OCI-LY1 (cell line): ENCODE measurements around the gene LINS1.

Source experiments
- H2AFZ ChIP-seq: fragments of 200-600 bp; sonication (generic), shearing (Covaris generic); 2 replicates; pipeline ENCODE4 v1.6.0; 2014; ENCODE audit warnings: antibody characterized with exemption, mild to moderate bottlenecking, low read length
- H3F3A ChIP-seq: fragments of 200-600 bp; sonication (generic), shearing (Covaris generic); 2 replicates; pipeline ENCODE4 v1.6.0; 2014; ENCODE audit warnings: mild to moderate bottlenecking, antibody characterized with exemption, low read length, moderate library complexity; ENCODE audit not compliant: insufficient read depth
- H3K27ac ChIP-seq: fragments of 200-600 bp; sonication (generic); 2 replicates; pipeline ENCODE4 v1.5.1; 2014; ENCODE audit warnings: low read length, mixed run types, mild to moderate bottlenecking, low read depth; ENCODE audit not compliant: poor library complexity, severe bottlenecking
- H3K27me3 ChIP-seq: fragments of 200-600 bp; sonication (generic); 2 replicates; pipeline ENCODE4 v1.6.0; 2014; ENCODE audit warnings: antibody characterized with exemption, mild to moderate bottlenecking, low read length, moderate library complexity; ENCODE audit not compliant: insufficient read depth
- H3K36me3 ChIP-seq: fragments of 200-600 bp; sonication (generic); 2 replicates; pipeline ENCODE4 v1.6.1; 2014; ENCODE audit warnings: mild to moderate bottlenecking, antibody characterized with exemption, low read length, moderate library complexity, mixed read lengths; ENCODE audit not compliant: insufficient read depth
- H3K4me1 ChIP-seq: fragments of 200-600 bp; sonication (generic); 2 replicates; pipeline ENCODE4 v1.5.1; 2014; ENCODE audit warnings: mild to moderate bottlenecking, low read length, moderate library complexity; ENCODE audit not compliant: insufficient read depth, severe bottlenecking
- H3K4me2 ChIP-seq: fragments of 200-600 bp; sonication (generic), shearing (Covaris generic); 2 replicates; pipeline ENCODE4 v1.6.1; 2014; ENCODE audit warnings: low read length
- H3K4me3 ChIP-seq: fragments of 200-600 bp; sonication (generic); 2 replicates; pipeline ENCODE4 v1.5.1; 2014; ENCODE audit warnings: low read length, low read depth, mild to moderate bottlenecking, mixed read lengths; ENCODE audit not compliant: poor library complexity, severe bottlenecking
- H3K79me2 ChIP-seq: fragments of 200-600 bp; shearing (Covaris generic); 2 replicates; pipeline ENCODE4 v1.6.1; 2016; ENCODE audit warnings: mixed run types, low read length, mixed read lengths; ENCODE audit not compliant: insufficient read depth
- H3K9ac ChIP-seq: fragments of 200-600 bp; sonication (generic), shearing (Covaris generic); 2 replicates; pipeline ENCODE4 v1.6.1; 2014; ENCODE audit warnings: mild to moderate bottlenecking, low read length, mixed read lengths
- H3K9me2 ChIP-seq: fragments of 200-600 bp; sonication (generic), shearing (Covaris generic); 2 replicates; pipeline ENCODE4 v1.6.1; 2014; ENCODE audit warnings: low read depth, mild to moderate bottlenecking, low read length, mixed read lengths
- H3K9me3 ChIP-seq: fragments of 200-600 bp; shearing (Covaris generic); 2 replicates; pipeline ENCODE4 v1.6.1; 2014; ENCODE audit warnings: low read length, mixed read lengths
- H4K20me1 ChIP-seq: fragments of 200-600 bp; sonication (generic), shearing (Covaris generic); 2 replicates; pipeline ENCODE4 v1.6.0; 2016; ENCODE audit warnings: mild to moderate bottlenecking, low read length; ENCODE audit not compliant: insufficient read depth
- CTCF ChIP-seq: fragments of 200-600 bp; sonication (generic), shearing (Covaris generic); IDR thresholded peaks from 2 replicates; pipeline ENCODE4 v1.5.1; 2017; ENCODE audit warnings: mild to moderate bottlenecking, antibody characterized with exemption, low read length, moderate library complexity, mixed read lengths
- EZH2 ChIP-seq: fragments of 200-600 bp; sonication (generic), shearing (Covaris generic); IDR thresholded peaks from 2 replicates; pipeline ENCODE4 v1.8.0; 2017; ENCODE audit warnings: borderline replicate concordance, mixed run types, mild to moderate bottlenecking, antibody characterized with exemption, low read length, moderate library complexity, mixed read lengths

LINS1 gene

GRCh38 chr15:100544338-100544841 is 57.6 kb downstream of the LINS1 start:
- no peak for TF ChIP-seq CTCF
- TF ChIP-seq EZH2 = no peak
- H3F3A ChIP-seq = no peaks in the 10 kb centered on the region

GRCh38 chr15:100542290-100542689 is 59.7 kb downstream of the LINS1 start:
- Histone ChIP-seq H3K9ac (no peak overlapping the region), H3K4me1 (no peaks in the 10 kb centered on the region), H3K27me3 (no peaks in the 10 kb centered on the region), H3F3A (no peaks in the 10 kb centered on the region), H3K4me3 (no peak overlapping the region), H3K9me2 (no peaks in the 10 kb centered on the region), H4K20me1 (no peaks in the 10 kb centered on the region), H3K9me3 (no peaks in the 10 kb centered on the region), H2AFZ (no peak overlapping the region), H3K79me2 (no peaks in the 10 kb centered on the region), H3K36me3 (no peaks in the 10 kb centered on the region), H3K4me2 (no peak overlapping the region), H3K27ac (no peak overlapping the region)
- no peak for TF ChIP-seq EZH2

More at GRCh38 chr15:100544338-100544841, 57.6 kb downstream of the LINS1 start:
- H3K4me2 ChIP-seq = no peak overlapping the region
- no peak overlapping the region for H3K4me3 ChIP-seq
- H3K9me3 ChIP-seq = no peaks in the 10 kb centered on the region
- H3K27me3 ChIP-seq = no peaks in the 10 kb centered on the region
- H4K20me1 ChIP-seq = no peaks in the 10 kb centered on the region
- no peak overlapping the region for H3K27ac ChIP-seq
- no peaks in the 10 kb centered on the region for H3K79me2 ChIP-seq
- no peaks in the 10 kb centered on the region for H3K4me1 ChIP-seq
- no peaks in the 10 kb centered on the region for H3K9me2 ChIP-seq
- H3K36me3 ChIP-seq = no peaks in the 10 kb centered on the region
- no peak overlapping the region for H2AFZ ChIP-seq
- no peak overlapping the region for H3K9ac ChIP-seq

GRCh38 chr15:100537331-100537730 is 64.7 kb downstream of the LINS1 start:
- H3F3A ChIP-seq = no peaks in the 10 kb centered on the region
- no peaks in the 10 kb centered on the region for H3K79me2 ChIP-seq
- no peak overlapping the region for H2AFZ ChIP-seq
- no peaks in the 10 kb centered on the region for H3K4me1 ChIP-seq
- no peak overlapping the region for H3K9ac ChIP-seq
- H3K9me2 ChIP-seq = no peaks in the 10 kb centered on the region
- no peaks in the 10 kb centered on the region for H3K27me3 ChIP-seq
- no peaks in the 10 kb centered on the region for H3K36me3 ChIP-seq
- no peak for TF ChIP-seq CTCF
- TF ChIP-seq EZH2 = no peak
- H3K4me2 ChIP-seq = no peak overlapping the region
- no peaks in the 10 kb centered on the region for H4K20me1 ChIP-seq
- H3K27ac ChIP-seq = no peak overlapping the region
- no peak overlapping the region for H3K4me3 ChIP-seq
- no peaks in the 10 kb centered on the region for H3K9me3 ChIP-seq

- H3K9me3 ChIP-seq = no peaks in the 10 kb centered on the region
These were observed 65.3 kb downstream of the LINS1 start for GRCh38 chr15:100536733-100537132.

More at GRCh38 chr15:100536733-100537132, 65.3 kb downstream of the LINS1 start:
- TF ChIP-seq CTCF = no peak
- TF ChIP-seq EZH2 = no peak
- Histone ChIP-seq H3K27me3 (no peaks in the 10 kb centered on the region), H2AFZ (no peak overlapping the region), H3K9ac (no peak overlapping the region), H3K36me3 (no peaks in the 10 kb centered on the region), H3K4me2 (no peak overlapping the region), H4K20me1 (no peaks in the 10 kb centered on the region), H3K27ac (no peak overlapping the region), H3K9me2 (no peaks in the 10 kb centered on the region), H3F3A (no peaks in the 10 kb centered on the region), H3K79me2 (no peaks in the 10 kb centered on the region), H3K4me1 (no peaks in the 10 kb centered on the region), H3K4me3 (no peak overlapping the region)
